CD14-positive monocyte (primary cell): Measurements from ENCODE around the gene TADA2A. TPM values are rescaled to one million over a fixed set of nuclear protein-coding genes. Genes with fewer than 3 reads are reported as not detected.

Experiments
- DNase-seq, 3 donors: peaks; one replicate each; pipeline ENCODE4 v3.0.0-alpha.2; 2011 to 2022
- H2AFZ ChIP-seq: 2 replicates; pipeline ENCODE4 v1.6.0; 2012; ENCODE audit warnings: mild to moderate bottlenecking, low read depth, low read length, inconsistent platforms; ENCODE audit not compliant: insufficient read depth, poor library complexity, severe bottlenecking
- H3K27ac ChIP-seq, 2 donors: 1 replicate in 1 of 2; 2 replicates in 1 of 2; pipeline ENCODE4 v1.5.1; 2012 to 2013; ENCODE audit warnings: low read length in 2 of 2, control low read depth in 1 of 2, inconsistent platforms in 1 of 2, low read depth in 1 of 2, mild to moderate bottlenecking in 1 of 2
- H3K27me3 ChIP-seq, 2 donors: one replicate each; pipeline versions ENCODE4 v1.6.0 to v1.6.1; 2011 to 2013; ENCODE audit warnings: low read length in 2 of 2; ENCODE audit not compliant: control insufficient read depth in 2 of 2, insufficient read depth in 2 of 2
- H3K36me3 ChIP-seq, 2 donors: replicated peaks in 1 of 2; 1 replicate in 1 of 2; 2 replicates in 1 of 2; pipeline versions ENCODE4 v1.5.1 to v1.6.1; 2012 to 2013; ENCODE audit warnings: low read length in 2 of 2, control low read depth in 1 of 2, inconsistent platforms in 1 of 2, mild to moderate bottlenecking in 1 of 2; ENCODE audit not compliant: insufficient read depth in 2 of 2, control insufficient read depth in 1 of 2
- H3K4me1 ChIP-seq, 2 donors: 1 replicate in 1 of 2; 2 replicates in 1 of 2; pipeline versions ENCODE4 v1.5.1 to v1.6.1; 2012 to 2013; ENCODE audit warnings: low read length in 2 of 2, control low read depth in 1 of 2, inconsistent platforms in 1 of 2, mild to moderate bottlenecking in 1 of 2, moderate library complexity in 1 of 2; ENCODE audit not compliant: insufficient read depth in 2 of 2, control insufficient read depth in 1 of 2
- H3K4me2 ChIP-seq: replicated peaks from 2 replicates; pipeline ENCODE3; 2012; ENCODE audit warnings: low read length, moderate library complexity, mild to moderate bottlenecking; ENCODE audit not compliant: poor library complexity, severe bottlenecking; ENCODE audit errors: extremely low read depth
- H3K4me3 ChIP-seq, 3 experiments: fragments of 200-600 bp in 1 of 3; sonication (generic) in 1 of 3; replicated peaks in 1 of 3; 1 replicate in 2 of 3; 2 replicates in 1 of 3; pipeline ENCODE4 v1.5.1; 2011 to 2013; ENCODE audit warnings: low read length in 3 of 3, mild to moderate bottlenecking in 3 of 3, control low read depth in 2 of 3, low read depth in 2 of 3, inconsistent platforms in 1 of 3, moderate library complexity in 1 of 3
- H3K79me2 ChIP-seq: 2 replicates; pipeline ENCODE4 v1.6.0; 2012; ENCODE audit warnings: mild to moderate bottlenecking, control low read depth, inconsistent platforms, low read length, moderate library complexity; ENCODE audit not compliant: insufficient read depth
- H3K9ac ChIP-seq: 2 replicates; pipeline ENCODE4 v1.6.0; 2017; ENCODE audit warnings: low read length, mild to moderate bottlenecking; ENCODE audit not compliant: insufficient read depth, poor library complexity, severe bottlenecking
- H3K9me3 ChIP-seq, 2 donors: replicated peaks in 1 of 2; 1 replicate in 1 of 2; 2 replicates in 1 of 2; pipeline versions ENCODE4 v1.5.1 to v1.6.1; 2012 to 2013; ENCODE audit warnings: low read length in 2 of 2, control low read depth in 1 of 2; ENCODE audit not compliant: control insufficient read depth in 1 of 2, insufficient read depth in 1 of 2
- H4K20me1 ChIP-seq: 2 replicates; pipeline ENCODE4 v1.6.0; 2012; ENCODE audit warnings: mild to moderate bottlenecking, low read length, control low read depth, moderate library complexity; ENCODE audit not compliant: insufficient read depth
- H3K27ac Mint-ChIP-seq, 7 donors: one replicate each; pipeline ENCODE4 v1.8.0; 2020; ENCODE audit warnings: mild to moderate bottlenecking in 7 of 7, mixed read lengths in 7 of 7, moderate library complexity in 6 of 7, inconsistent platforms in 2 of 7
- H3K27me3 Mint-ChIP-seq, 3 donors: one replicate each; pipeline ENCODE4 v1.8.0; 2021 to 2022; ENCODE audit warnings: low read depth in 3 of 3, mild to moderate bottlenecking in 3 of 3, mixed read lengths in 3 of 3, moderate library complexity in 3 of 3, inconsistent platforms in 1 of 3
- H3K36me3 Mint-ChIP-seq, 2 donors: one replicate each; pipeline ENCODE4 v1.8.0; 2020; ENCODE audit warnings: mixed read lengths in 2 of 2, inconsistent platforms in 1 of 2, mild to moderate bottlenecking in 1 of 2
- H3K4me1 Mint-ChIP-seq: one replicate; pipeline ENCODE4 v1.8.0; 2020; ENCODE audit warnings: mild to moderate bottlenecking, mixed read lengths
- H3K4me3 Mint-ChIP-seq, 2 donors: one replicate each; pipeline ENCODE4 v1.8.0; 2020; ENCODE audit warnings: mild to moderate bottlenecking in 2 of 2, mixed read lengths in 2 of 2, moderate library complexity in 1 of 2
- H3K9me3 Mint-ChIP-seq, 7 donors: one replicate each; pipeline ENCODE4 v1.8.0; 2020 to 2022; ENCODE audit warnings: mixed read lengths in 7 of 7, mild to moderate bottlenecking in 6 of 7, moderate library complexity in 6 of 7, inconsistent platforms in 2 of 7
- CTCF ChIP-seq: fragments of 200-600 bp; IDR thresholded peaks from one replicate; pipeline ENCODE4 v1.8.0; 2022; ENCODE audit warnings: antibody characterized with exemption, mild to moderate bottlenecking
- WGBS: methylation state at CpG from one replicate; pipeline ENCODE4 v1.1.5; 2013; ENCODE audit warnings: missing lambda C conversion rate; ENCODE audit not compliant: insufficient coverage; 5-methylcytosine and 5-hydroxymethylcytosine counted together
- intact Hi-C, 2 donors: fragments of 100-400 bp; cut with micrococcal nuclease; formaldehyde crosslinking; loops; one replicate each; pipeline versions ENCODE4 v1.15.0 to v1.15.1; 2023
- polyA plus RNA-seq, 3 donors: library from polyadenylated mRNA; depleted of rRNA in 1 of 3; unstranded in 2 of 3; stranded (reverse) in 1 of 3; fragments of 300-500 nt in 2 of 3; fragments of >200 nt in 1 of 3; fragmentation: Illumina TruSeq in 2 of 3; gene quantifications; 1 replicate in 2 of 3; 2 replicates in 1 of 3; pipeline ENCODE4 v1.2.3, GENCODE V29; 2012 to 2021

TADA2A gene
- polyA plus RNA-seq, 3 donors, result 2.9 to 8.2 (median 4.3) TPM

- Histone ChIP-seq H3K4me3 (no peak overlapping the region), H3K27me3 (peaks cover 0 to 28% of the 10 kb centered on the region in 2 donors), H3K4me1 (peaks cover 21 to 27% of the 10 kb centered on the region in 2 donors), H2AFZ (no peak overlapping the region), H3K4me2 (no peak overlapping the region), H3K9me3 (no peaks in the 10 kb centered on the region), H3K27ac (no peak overlapping the region), H3K36me3 (no peaks in the 10 kb centered on the region), H4K20me1 (no peaks in the 10 kb centered on the region), H3K79me2 (no peaks in the 10 kb centered on the region), H3K9ac (no peak overlapping the region)
- Mint-ChIP-seq H3K4me1 (peaks cover 26% of the 10 kb centered on the region), H3K9me3 (peaks cover 0 to 7% (median 0%) of the 10 kb centered on the region in 7 donors), H3K36me3 (peaks cover 0 to 11% of the 10 kb centered on the region in 2 donors), H3K27me3 (peaks cover 21 to 32% (median 24%) of the 10 kb centered on the region in 3 donors), H3K4me3 (no peak overlapping the region), H3K27ac (no peak overlapping the region)
- WGBS, result no CpG with 5 or more reads among the region's 1 CpG
- no peak for DNase-seq
- no peak for TF ChIP-seq CTCF
- intact Hi-C loops, result no loop called here
Observed at GRCh38 chr17:37485938-37486570, 79.4 kb downstream of the TADA2A start.

GRCh38 chr17:37488009-37488604 is 81.4 kb downstream of the TADA2A start:
- Mint-ChIP-seq H3K36me3 (peaks cover 0 to 4% of the 10 kb centered on the region in 2 donors), H3K27me3 (peaks cover 23 to 37% (median 25%) of the 10 kb centered on the region in 3 donors), H3K4me1 (peaks cover 29% of the 10 kb centered on the region), H3K4me3 (peak overlapping the region; percentile 87 to 94), H3K9me3 (peaks cover 0 to 7% (median 0%) of the 10 kb centered on the region in 7 donors), H3K27ac (peak overlapping the region in 6 of 7 donors; percentile 37 to 82 (median 76))
- H3K27ac ChIP-seq, result peak overlapping the region in 1 of 2 donors; percentile 39
- H3K4me1 ChIP-seq, result peaks cover 21 to 32% of the 10 kb centered on the region in 2 donors
- intact Hi-C loops, result no loop called here
- TF ChIP-seq CTCF, result no peak
- no peaks in the 10 kb centered on the region for H3K79me2 ChIP-seq
- H2AFZ ChIP-seq, result peak overlapping the region; percentile 81
- peaks cover 0 to 36% of the 10 kb centered on the region in 2 donors for H3K27me3 ChIP-seq
- WGBS, result 6% methylated on average over 6 of the region's 7 CpGs
- no peaks in the 10 kb centered on the region for H4K20me1 ChIP-seq
- no peaks in the 10 kb centered on the region for H3K9me3 ChIP-seq
- H3K9ac ChIP-seq, result peak overlapping the region; percentile 69
- peak overlapping the region; percentile 95 for H3K4me2 ChIP-seq
- DNase-seq, result peak; percentile 42 to 68 (median 51)
- H3K4me3 ChIP-seq, result peak overlapping the region in 2 of 3 experiments; percentile 75 to 83
- no peaks in the 10 kb centered on the region for H3K36me3 ChIP-seq
